Endodermal cell (in vitro differentiated cells): ENCODE data around the gene CD93. TPM values are rescaled to one million over a fixed set of nuclear protein-coding genes. Genes with fewer than 3 reads are reported as not detected.

Source experiments
- DNase-seq: peaks from one replicate; pipeline ENCODE4 v3.0.0-alpha.2; 2017
- H3K27ac ChIP-seq: 2 replicates; pipeline ENCODE4 v1.5.1; 2013; ENCODE audit warnings: mild to moderate bottlenecking, low read depth, low read length, moderate library complexity
- H3K27me3 ChIP-seq: 2 replicates; pipeline ENCODE4 v1.6.1; 2013; ENCODE audit warnings: mild to moderate bottlenecking, low read length, moderate library complexity; ENCODE audit not compliant: insufficient read depth, control insufficient read depth, poor library complexity, severe bottlenecking
- H3K36me3 ChIP-seq: 2 replicates; pipeline ENCODE4 v1.7.0; 2013; ENCODE audit warnings: mild to moderate bottlenecking, low read length, moderate library complexity; ENCODE audit not compliant: control insufficient read depth, insufficient read depth
- H3K4me1 ChIP-seq: one replicate; pipeline ENCODE4 v1.7.0; 2013; ENCODE audit warnings: low read length; ENCODE audit not compliant: control insufficient read depth, insufficient read depth
- H3K4me3 ChIP-seq: 2 replicates; pipeline ENCODE4 v1.5.1; 2013; ENCODE audit warnings: mild to moderate bottlenecking, low read length, moderate library complexity
- H3K9ac ChIP-seq: 2 replicates; pipeline ENCODE4 v1.6.1; 2013; ENCODE audit warnings: mild to moderate bottlenecking, low read length, moderate library complexity; ENCODE audit not compliant: poor library complexity, severe bottlenecking; ENCODE audit errors: extremely low read depth
- H3K9me3 ChIP-seq: 2 replicates; pipeline ENCODE4 v1.6.1; 2013; ENCODE audit warnings: mild to moderate bottlenecking, low read length, moderate library complexity; ENCODE audit not compliant: control insufficient read depth
- H3K27ac Mint-ChIP-seq: 2 replicates; pipeline ENCODE4 v1.8.0; 2020; ENCODE audit warnings: mixed read lengths
- H3K27me3 Mint-ChIP-seq: 2 replicates; pipeline ENCODE4 v1.8.0; 2021; ENCODE audit warnings: mild to moderate bottlenecking, mixed read lengths; ENCODE audit not compliant: insufficient read depth
- H3K36me3 Mint-ChIP-seq: 2 replicates; pipeline ENCODE4 v1.8.0; 2020; ENCODE audit warnings: low read depth, mixed read lengths
- H3K4me1 Mint-ChIP-seq: 2 replicates; pipeline ENCODE4 v1.8.0; 2020; ENCODE audit warnings: mixed read lengths
- H3K4me3 Mint-ChIP-seq: 2 replicates; pipeline ENCODE4 v1.8.0; 2020; ENCODE audit warnings: mild to moderate bottlenecking, moderate library complexity, mixed read lengths
- H3K9me3 Mint-ChIP-seq: 2 replicates; pipeline ENCODE4 v1.8.0; 2020; ENCODE audit warnings: mild to moderate bottlenecking, mixed read lengths
- CTCF ChIP-seq: fragments of 200-600 bp; sonication (generic); conservative IDR thresholded peaks from 2 replicates; pipeline ENCODE4 v1.5.0; 2021; ENCODE audit warnings: antibody characterized with exemption, mild to moderate bottlenecking
- WGBS, 2 experiments: methylation state at CpG; one replicate each; pipeline versions ENCODE4 v1.1.5 to v1.1.7; 2013; ENCODE audit warnings: missing lambda C conversion rate in 2 of 2, mixed read lengths in 1 of 2; ENCODE audit not compliant: insufficient coverage in 1 of 2, insufficient read length in 1 of 2; 5-methylcytosine and 5-hydroxymethylcytosine counted together
- total RNA-seq, 2 donors: library from RNA; stranded (reverse); fragmentation: NEBNext Ultra II Directional in 1 of 2; extraction: Animal tissue kit (Norgen Biotek cat#: 25700) in 1 of 2; gene quantifications; 2 replicates in 1 of 2; 3 replicates in 1 of 2; pipeline ENCODE4 v1.2.1, GENCODE V29; 2021

The CD93 gene
- total RNA-seq, 2 donors from 2014 or later, result 0.04 TPM; not detected in 1

GRCh38 chr20:23112595-23112994 is 26.5 kb upstream of the CD93 start:
- no peak overlapping the region for H3K9ac ChIP-seq
- 88 to 95% methylated on average over 1 of the region's 1 CpG for WGBS, 2 experiments
- no peaks in the 10 kb centered on the region for H3K9me3 ChIP-seq
- H3K4me3 ChIP-seq, result no peak overlapping the region
- no peaks in the 10 kb centered on the region for H3K36me3 ChIP-seq
- H3K27ac Mint-ChIP-seq, result no peak overlapping the region
- no peak overlapping the region for H3K4me3 Mint-ChIP-seq
- H3K4me1 Mint-ChIP-seq, result peaks cover 11% of the 10 kb centered on the region
- no peaks in the 10 kb centered on the region for H3K4me1 ChIP-seq
- peaks cover 2% of the 10 kb centered on the region for H3K27me3 Mint-ChIP-seq
- no peak for DNase-seq
- TF ChIP-seq CTCF, result no peak
- no peaks in the 10 kb centered on the region for H3K36me3 Mint-ChIP-seq
- H3K9me3 Mint-ChIP-seq, result no peaks in the 10 kb centered on the region
- H3K27ac ChIP-seq, result no peak overlapping the region
- no peaks in the 10 kb centered on the region for H3K27me3 ChIP-seq

- no peak overlapping the region for H3K4me3 Mint-ChIP-seq
- Histone ChIP-seq H3K27me3 (no peaks in the 10 kb centered on the region), H3K4me3 (no peak overlapping the region), H3K27ac (no peak overlapping the region), H3K9me3 (no peaks in the 10 kb centered on the region), H3K36me3 (no peaks in the 10 kb centered on the region), H3K4me1 (no peaks in the 10 kb centered on the region), H3K9ac (no peak overlapping the region)
- WGBS, 2 experiments, result 87 to 94% methylated on average over 7 to 9 of the region's 9 CpGs
- no peak for DNase-seq
- H3K36me3 Mint-ChIP-seq, result no peaks in the 10 kb centered on the region
- H3K9me3 Mint-ChIP-seq, result no peaks in the 10 kb centered on the region
- H3K4me1 Mint-ChIP-seq, result peaks cover 11% of the 10 kb centered on the region
- H3K27me3 Mint-ChIP-seq, result peaks cover 2% of the 10 kb centered on the region
- H3K27ac Mint-ChIP-seq, result no peak overlapping the region
- no peak for TF ChIP-seq CTCF
These were observed 25.8 kb upstream of the CD93 start for GRCh38 chr20:23111944-23112342.

GRCh38 chr20:23111307-23111943 is 25.3 kb upstream of the CD93 start:
- Mint-ChIP-seq H3K36me3 (no peaks in the 10 kb centered on the region), H3K27ac (no peak overlapping the region), H3K4me1 (peaks cover 10% of the 10 kb centered on the region), H3K9me3 (no peaks in the 10 kb centered on the region), H3K4me3 (no peak overlapping the region), H3K27me3 (peaks cover 2% of the 10 kb centered on the region)
- no peaks in the 10 kb centered on the region for H3K27me3 ChIP-seq
- H3K9me3 ChIP-seq, result no peaks in the 10 kb centered on the region
- no peaks in the 10 kb centered on the region for H3K4me1 ChIP-seq
- no peaks in the 10 kb centered on the region for H3K36me3 ChIP-seq
- WGBS, 2 experiments, result 91 to 94% methylated on average over 3 to 16 of the region's 16 CpGs
- H3K27ac ChIP-seq, result no peak overlapping the region
- no peak overlapping the region for H3K9ac ChIP-seq
- no peak overlapping the region for H3K4me3 ChIP-seq
- no peak for TF ChIP-seq CTCF
- DNase-seq, result no peak
